Right ventricle myocardium superior (tissue), 1 donor: ENCODE measurements around the gene SYT1. TPM values are rescaled to one million over a fixed set of nuclear protein-coding genes. Genes with fewer than 3 reads are reported as not detected.

Experiments
- microRNA-seq: library from miRNA; unstranded; fragments of <30 nt; microRNA quantifications from one replicate; pipeline ENCODE4 v1.2.0, GENCODE V29; 2020
- total RNA-seq: library from RNA; stranded (reverse); fragmentation: NEBNext Ultra II Directional; extraction: Animal tissue kit (Norgen Biotek cat#: 25700); gene quantifications from one replicate; pipeline ENCODE4 v1.2.1, GENCODE V29; 2021
- donor health status: DM: no; HTN: yes; CAD: no; lungs with severe emphysema.

SYT1 gene
- total RNA-seq, 1 donor from 2014 or later: 0.38 TPM

Small RNA genes within 50 kb of the gene (microRNA-seq; reads per million reads assigned to microRNA genes)
- not detected for gene MIR1252
